ENCODE measurements around the gene ARHGAP10. TPM values are rescaled to one million over a fixed set of nuclear protein-coding genes. Genes with fewer than 3 reads are reported as not detected.

Gene ARHGAP10
- total and polyA plus RNA-seq, 2 donors (not counting 1 experiment from before 2014, with no cell fraction given) = 0.10 to 0.34 TPM

GRCh38 chr4:148079961-148080360 lies 348.1 kb downstream of the ARHGAP10 start:
- H3K4me1 ChIP-seq (ENCODE audit: control insufficient read depth in 2 of 2, insufficient read depth in 2 of 2, low read length in 2 of 2) = no peaks in the 10 kb centered on the region
- TF ChIP-seq EZH2 (IDR thresholded peaks at IDR 0.05; ENCODE audit: borderline replicate concordance, insufficient read depth, low read depth, low read length, poor library complexity, severe bottlenecking) (no peak), CTCF (IDR thresholded peaks at IDR 0.05) (no peak)
- no peak overlapping the region for H3K9ac ChIP-seq (ENCODE audit: low read length)
- Mint-ChIP-seq H3K4me3 (no peak overlapping the region), H3K27me3 (no peaks in the 10 kb centered on the region), H3K4me1 (no peaks in the 10 kb centered on the region), H3K9me3 (ENCODE audit: insufficient read depth) (peaks cover 6% of the 10 kb centered on the region), H3K27ac (no peak overlapping the region)
- no peak overlapping the region for H3K4me2 ChIP-seq (replicated peaks; ENCODE audit: low read depth, low read length, poor library complexity, severe bottlenecking)
- H2AFZ ChIP-seq (ENCODE audit: insufficient read depth, low read depth, low read length, poor library complexity, severe bottlenecking) = no peak overlapping the region
- ATAC-seq (ENCODE audit: low read depth) (no peak), DNase-seq (no peak)
- POLR2A ChIA-PET = no interaction called here
- 100% methylated on average over 2 of the region's 7 CpGs for WGBS (ENCODE audit: insufficient coverage)
- H3K27ac ChIP-seq (ENCODE audit: low read length in 2 of 2) = no peak overlapping the region
- no peaks in the 10 kb centered on the region for H3K79me2 ChIP-seq (ENCODE audit: control insufficient read depth, insufficient read depth, low read length)
- H3K9me3 ChIP-seq (ENCODE audit: control extremely low read depth in 1 of 3, control insufficient read depth in 2 of 3, insufficient read depth in 1 of 3, low read length in 2 of 3) = peaks cover 0 to 18% (median 6%) of the 10 kb centered on the region in 3 donors
- CTCF ChIA-PET = no interaction called here
- H3K27me3 ChIP-seq (replicated peaks in 1 of 4; ENCODE audit: control extremely low read depth in 1 of 4, control insufficient read depth in 3 of 4, insufficient read depth in 4 of 4, low read length in 3 of 4) = no peaks in the 10 kb centered on the region
- no peak overlapping the region for H3K4me3 ChIP-seq (ENCODE audit: control extremely low read depth in 1 of 5, extremely low read depth in 1 of 5, insufficient read depth in 1 of 5, low read depth in 2 of 5, low read length in 4 of 5)
- no peaks in the 10 kb centered on the region for H3K36me3 ChIP-seq (replicated peaks in 1 of 2; ENCODE audit: control extremely low read depth in 1 of 2, control insufficient read depth in 1 of 2, extremely low read depth in 1 of 2, insufficient read depth in 2 of 2, low read length in 1 of 2)
- intact Hi-C loops (cut with micrococcal nuclease) = no loop called here
- H4K20me1 ChIP-seq (ENCODE audit: control insufficient read depth, insufficient read depth, low read length, poor library complexity, severe bottlenecking) = no peaks in the 10 kb centered on the region

- CTCF ChIA-PET = no interaction called here
- no peak overlapping the region for H3K4me3 Mint-ChIP-seq
- no peak for TF ChIP-seq EZH2 (IDR thresholded peaks at IDR 0.05; ENCODE audit: borderline replicate concordance, insufficient read depth, low read depth, low read length, poor library complexity, severe bottlenecking)
- TF ChIP-seq CTCF (IDR thresholded peaks at IDR 0.05) = no peak
- Histone ChIP-seq H3K4me3 (ENCODE audit: control extremely low read depth in 1 of 5, extremely low read depth in 1 of 5, insufficient read depth in 1 of 5, low read depth in 2 of 5, low read length in 4 of 5) (no peak overlapping the region), H3K36me3 (replicated peaks in 1 of 2; ENCODE audit: control extremely low read depth in 1 of 2, control insufficient read depth in 1 of 2, extremely low read depth in 1 of 2, insufficient read depth in 2 of 2, low read length in 1 of 2) (no peaks in the 10 kb centered on the region), H3K27me3 (replicated peaks in 1 of 4; ENCODE audit: control extremely low read depth in 1 of 4, control insufficient read depth in 3 of 4, insufficient read depth in 4 of 4, low read length in 3 of 4) (no peaks in the 10 kb centered on the region), H3K27ac (ENCODE audit: low read length in 2 of 2) (no peak overlapping the region), H4K20me1 (ENCODE audit: control insufficient read depth, insufficient read depth, low read length, poor library complexity, severe bottlenecking) (no peaks in the 10 kb centered on the region), H3K9ac (ENCODE audit: low read length) (no peak overlapping the region), H3K4me1 (ENCODE audit: control insufficient read depth in 2 of 2, insufficient read depth in 2 of 2, low read length in 2 of 2) (no peaks in the 10 kb centered on the region), H2AFZ (ENCODE audit: insufficient read depth, low read depth, low read length, poor library complexity, severe bottlenecking) (no peak overlapping the region), H3K79me2 (ENCODE audit: control insufficient read depth, insufficient read depth, low read length) (no peaks in the 10 kb centered on the region), H3K4me2 (replicated peaks; ENCODE audit: low read depth, low read length, poor library complexity, severe bottlenecking) (no peak overlapping the region), H3K9me3 (ENCODE audit: control extremely low read depth in 1 of 3, control insufficient read depth in 2 of 3, insufficient read depth in 1 of 3, low read length in 2 of 3) (peaks cover 0 to 14% (median 0%) of the 10 kb centered on the region in 3 donors)
- no peak overlapping the region for H3K27ac Mint-ChIP-seq
- POLR2A ChIA-PET = no interaction called here
- no peaks in the 10 kb centered on the region for H3K9me3 Mint-ChIP-seq (ENCODE audit: insufficient read depth)
- WGBS (ENCODE audit: insufficient coverage) = 97% methylated on average over 10 of the region's 12 CpGs
- H3K27me3 Mint-ChIP-seq = no peaks in the 10 kb centered on the region
- ATAC-seq (ENCODE audit: low read depth) (no peak), DNase-seq (no peak)
- no peaks in the 10 kb centered on the region for H3K4me1 Mint-ChIP-seq
- intact Hi-C loops (cut with micrococcal nuclease) = no loop called here
These were observed 349.4 kb downstream of the ARHGAP10 start for GRCh38 chr4:148081267-148081666.

Data from B cell (primary cell).